H9 (cell line): Measurements from ENCODE around the gene TEX264. TPM values are rescaled to one million over a fixed set of nuclear protein-coding genes. Genes with fewer than 3 reads are reported as not detected.

Experiments used
- DNase-seq: peaks from one replicate; pipeline ENCODE4 v3.0.0-alpha.2; 2017
- H2AFZ ChIP-seq: one replicate; pipeline ENCODE4 v1.6.1; 2013; ENCODE audit warnings: mild to moderate bottlenecking, low read length, control low read depth, moderate library complexity
- H2AK5ac ChIP-seq: 2 replicates; pipeline ENCODE4 v1.6.1; 2013; ENCODE audit warnings: low read length, control low read depth, mixed read lengths; ENCODE audit not compliant: insufficient read length
- H2BK120ac ChIP-seq: one replicate; pipeline ENCODE4 v1.6.1; 2013; ENCODE audit warnings: low read depth, mild to moderate bottlenecking, low read length, control low read depth, inconsistent platforms; ENCODE audit not compliant: poor library complexity, severe bottlenecking
- H2BK12ac ChIP-seq: 2 replicates; pipeline ENCODE4 v1.6.1; 2013; ENCODE audit warnings: low read length, control low read depth, mixed read lengths, low read depth; ENCODE audit not compliant: insufficient read length
- H2BK15ac ChIP-seq: 2 replicates; pipeline ENCODE4 v1.6.1; 2013; ENCODE audit warnings: low read depth, low read length, control low read depth
- H2BK20ac ChIP-seq: one replicate; pipeline ENCODE4 v1.6.1; 2013; ENCODE audit warnings: low read depth, mild to moderate bottlenecking, low read length, control low read depth, inconsistent platforms; ENCODE audit not compliant: poor library complexity, severe bottlenecking
- H2BK5ac ChIP-seq: 2 replicates; pipeline ENCODE4 v1.6.1; 2013; ENCODE audit warnings: low read length, control low read depth, mixed read lengths; ENCODE audit not compliant: insufficient read length
- H3K14ac ChIP-seq: 2 replicates; pipeline ENCODE4 v1.6.1; 2013; ENCODE audit warnings: low read length, control low read depth; ENCODE audit not compliant: insufficient read depth
- H3K18ac ChIP-seq: 2 replicates; pipeline ENCODE4 v1.6.1; 2013; ENCODE audit warnings: low read depth, mild to moderate bottlenecking, mixed read lengths, low read length, control low read depth; ENCODE audit not compliant: insufficient read length
- H3K23ac ChIP-seq: 2 replicates; pipeline ENCODE4 v1.6.1; 2013; ENCODE audit warnings: low read length, control low read depth, mixed read lengths, low read depth; ENCODE audit not compliant: insufficient read length
- H3K23me2 ChIP-seq: 2 replicates; pipeline ENCODE4 v1.6.1; 2013; ENCODE audit warnings: low read depth, mild to moderate bottlenecking, mixed read lengths, low read length, control low read depth; ENCODE audit not compliant: insufficient read length, poor library complexity, severe bottlenecking
- H3K27ac ChIP-seq: 2 replicates; pipeline ENCODE4 v1.5.1; 2013; ENCODE audit warnings: low read length, control low read depth, mixed read lengths, low read depth; ENCODE audit not compliant: insufficient read length
- H3K27me3 ChIP-seq: 2 replicates; pipeline ENCODE4 v1.6.1; 2013; ENCODE audit warnings: low read length, control low read depth, inconsistent platforms; ENCODE audit not compliant: insufficient read depth
- H3K4ac ChIP-seq: 2 replicates; pipeline ENCODE4 v1.6.1; 2013; ENCODE audit warnings: low read depth, mild to moderate bottlenecking, control low read depth, inconsistent platforms, low read length, moderate library complexity
- H3K4me1 ChIP-seq: 2 replicates; pipeline ENCODE4 v1.6.1; 2013; ENCODE audit warnings: low read length, control low read depth, inconsistent platforms; ENCODE audit not compliant: insufficient read depth
- H3K4me2 ChIP-seq: 2 replicates; pipeline ENCODE4 v1.6.1; 2013; ENCODE audit warnings: low read length, control low read depth, mixed read lengths; ENCODE audit not compliant: insufficient read length, insufficient read depth
- H3K56ac ChIP-seq: 2 replicates; pipeline ENCODE4 v1.6.1; 2013; ENCODE audit warnings: low read depth, mild to moderate bottlenecking, mixed read lengths, low read length, control low read depth; ENCODE audit not compliant: insufficient read length
- H3K79me1 ChIP-seq: 2 replicates; pipeline ENCODE4 v1.6.1; 2013; ENCODE audit warnings: low read depth, mild to moderate bottlenecking, moderate library complexity, low read length, control low read depth, inconsistent platforms; ENCODE audit not compliant: insufficient read depth, poor library complexity, severe bottlenecking
- H3K79me2 ChIP-seq: 2 replicates; pipeline ENCODE4 v1.6.1; 2013; ENCODE audit warnings: low read length, control low read depth, inconsistent platforms; ENCODE audit not compliant: insufficient read depth
- H3K9ac ChIP-seq: 2 replicates; pipeline ENCODE4 v1.6.1; 2013; ENCODE audit warnings: low read length, control low read depth, mixed read lengths; ENCODE audit not compliant: insufficient read length; ENCODE audit errors: extremely low read depth
- H3K9me3 ChIP-seq: one replicate; pipeline ENCODE4 v1.6.1; 2013; ENCODE audit warnings: low read depth, low read length, inconsistent platforms; ENCODE audit not compliant: control insufficient read depth
- H3T11ph ChIP-seq: one replicate; pipeline ENCODE4 v1.6.1; 2013; ENCODE audit warnings: mild to moderate bottlenecking, low read length, control low read depth, inconsistent platforms
- H4K20me1 ChIP-seq: one replicate; pipeline ENCODE4 v1.6.1; 2013; ENCODE audit not compliant: control insufficient read depth, insufficient read length, insufficient read depth
- H4K5ac ChIP-seq: 2 replicates; pipeline ENCODE4 v1.6.1; 2013; ENCODE audit warnings: low read depth, mild to moderate bottlenecking, mixed read lengths, low read length, control low read depth; ENCODE audit not compliant: insufficient read length
- H4K8ac ChIP-seq: replicated peaks from 2 replicates; pipeline ENCODE4 v1.6.1; 2013; ENCODE audit warnings: low read length, control low read depth, mixed read lengths, low read depth; ENCODE audit not compliant: insufficient read length
- H4K91ac ChIP-seq: 2 replicates; pipeline ENCODE4 v1.6.1; 2013; ENCODE audit warnings: low read depth, mild to moderate bottlenecking, moderate library complexity, mixed read lengths, low read length, control low read depth; ENCODE audit not compliant: insufficient read length
- H3K27ac Mint-ChIP-seq, 3 experiments: 2 replicates in 2 of 3; 3 replicates in 1 of 3; pipeline ENCODE4 v1.8.0; 2020 to 2021; ENCODE audit warnings: mixed read lengths in 3 of 3, mild to moderate bottlenecking in 1 of 3, moderate library complexity in 1 of 3
- H3K27me3 Mint-ChIP-seq: 2 replicates; pipeline ENCODE4 v1.8.0; 2021; ENCODE audit warnings: low read depth, mild to moderate bottlenecking, moderate library complexity, mixed read lengths
- H3K36me3 Mint-ChIP-seq, 3 experiments: 2 replicates in 2 of 3; 3 replicates in 1 of 3; pipeline ENCODE4 v1.8.0; 2020 to 2021; ENCODE audit warnings: low read depth in 3 of 3, mixed read lengths in 3 of 3; ENCODE audit not compliant: insufficient read depth in 1 of 3
- H3K4me1 Mint-ChIP-seq, 2 experiments: 2 replicates each; pipeline ENCODE4 v1.8.0; 2020; ENCODE audit warnings: mixed read lengths in 2 of 2
- H3K4me3 Mint-ChIP-seq, 2 experiments: 2 replicates in 1 of 2; 3 replicates in 1 of 2; pipeline ENCODE4 v1.8.0; 2020 to 2021; ENCODE audit warnings: mild to moderate bottlenecking in 2 of 2, mixed read lengths in 2 of 2, moderate library complexity in 1 of 2
- H3K9me3 Mint-ChIP-seq, 2 experiments: 2 replicates in 1 of 2; 3 replicates in 1 of 2; pipeline ENCODE4 v1.8.0; 2020; ENCODE audit warnings: mild to moderate bottlenecking in 2 of 2, mixed read lengths in 2 of 2, moderate library complexity in 1 of 2
- CTCF ChIP-seq: fragments of 200-600 bp; sonication (generic); conservative IDR thresholded peaks from 3 replicates; pipeline ENCODE4 v1.8.0; 2021; ENCODE audit warnings: antibody characterized with exemption, mild to moderate bottlenecking
- WGBS: extraction: QIAGEN DNeasy Blood & Tissue Kit; methylation state at CpG from one replicate; pipeline ENCODE4 v1.1.7; 2013; ENCODE audit warnings: missing lambda C conversion rate, low lambda C conversion rate, mixed read lengths; ENCODE audit not compliant: insufficient read length; ENCODE audit errors: extremely low coverage; 5-methylcytosine and 5-hydroxymethylcytosine counted together
- total RNA-seq: library from RNA; stranded (reverse); gene quantifications from 2 replicates; pipeline ENCODE4 v1.2.1, GENCODE V29; 2021

The TEX264 gene
- total RNA-seq, 1 experiment from 2014 or later: 17.3 TPM

DNA sequence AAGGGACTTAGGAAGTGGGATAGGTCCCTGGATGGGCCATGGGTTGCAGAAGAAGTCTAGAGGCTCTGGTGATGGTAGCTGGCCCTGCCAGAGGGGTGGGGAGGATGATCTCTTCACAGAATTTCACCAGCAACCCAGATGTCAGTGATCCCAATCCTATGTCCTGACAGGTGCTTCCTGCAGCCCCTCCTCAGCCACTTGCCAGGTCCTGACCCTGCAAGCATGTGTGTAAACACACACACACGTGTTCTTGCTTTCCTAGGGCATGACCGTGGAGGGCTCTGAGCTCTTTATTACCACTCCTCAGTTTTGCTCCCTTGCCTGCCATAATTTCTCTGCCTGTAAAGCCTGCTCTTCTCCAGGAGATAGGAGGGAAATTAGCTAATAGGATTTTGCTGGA, 12.5 kb downstream of the TEX264 start:
- no CpG with 5 or more reads among the region's 2 CpGs for WGBS
- no peak overlapping the region for H3T11ph ChIP-seq
- no peak overlapping the region for H3K4me3 Mint-ChIP-seq
- H4K5ac ChIP-seq: no peak overlapping the region
- no peak overlapping the region for H2AK5ac ChIP-seq
- no peaks in the 10 kb centered on the region; the same call in 1 of the 2 replicates for H3K27me3 Mint-ChIP-seq
- no peaks in the 10 kb centered on the region for H4K20me1 ChIP-seq
- no peak overlapping the region for H3K4me2 ChIP-seq
- H3K27me3 ChIP-seq: no peaks in the 10 kb centered on the region
- H3K27ac Mint-ChIP-seq: no peak overlapping the region; a peak in 1 of 7 replicates
- no peak overlapping the region for H3K56ac ChIP-seq
- no peak overlapping the region for H2BK20ac ChIP-seq
- H3K23ac ChIP-seq: no peak overlapping the region
- H3K79me1 ChIP-seq: no peaks in the 10 kb centered on the region
- no peak overlapping the region for H2BK15ac ChIP-seq
- H3K14ac ChIP-seq: no peak overlapping the region
- H3K9ac ChIP-seq: no peak overlapping the region
- H2BK5ac ChIP-seq: no peak overlapping the region
- H2AFZ ChIP-seq: no peak overlapping the region
- H3K23me2 ChIP-seq: no peaks in the 10 kb centered on the region
- no peaks in the 10 kb centered on the region; the same call in 1 of the 2 replicates for H3K4me1 ChIP-seq
- H3K4me1 Mint-ChIP-seq: peaks cover 16 to 17% of the 10 kb centered on the region in 2 experiments
- no peak overlapping the region for H3K27ac ChIP-seq
- H3K36me3 Mint-ChIP-seq: peaks cover 0 to 11% (median 0%) of the 10 kb centered on the region in 3 experiments; a peak in 3 of 7 replicates
- H3K4ac ChIP-seq: no peak overlapping the region
- H2BK12ac ChIP-seq: no peak overlapping the region
- no peak overlapping the region for H4K8ac ChIP-seq
- no peak for DNase-seq
- no peak overlapping the region for H2BK120ac ChIP-seq
- no peaks in the 10 kb centered on the region for H3K9me3 ChIP-seq
- no peak for TF ChIP-seq CTCF
- H3K9me3 Mint-ChIP-seq: no peaks in the 10 kb centered on the region
- no peak overlapping the region for H4K91ac ChIP-seq
- H3K79me2 ChIP-seq: no peaks in the 10 kb centered on the region
- H3K18ac ChIP-seq: no peak overlapping the region
